Esophagus muscularis mucosa (tissue), 3 donors: ENCODE measurements around the gene PTS.

Source experiments
- CTCF ChIP-seq, 3 experiments: fragments of 200-600 bp in 2 of 3; fragments of 450-650 bp in 1 of 3; sonication (generic) in 2 of 3; IDR thresholded peaks; one replicate each; pipeline ENCODE4 v1.5.1; 2017 to 2019; ENCODE audit warnings: antibody characterized with exemption in 3 of 3, mild to moderate bottlenecking in 2 of 3, moderate library complexity in 1 of 3
- POLR2A ChIP-seq: fragments of 450-650 bp; IDR thresholded peaks from one replicate; pipeline ENCODE4 v1.6.1; 2017; ENCODE audit warnings: antibody characterized with exemption, moderate library complexity, mild to moderate bottlenecking, low read depth
- POLR2AphosphoS5 ChIP-seq, 2 donors: sonication (generic); formaldehyde crosslinking; IDR thresholded peaks; one replicate each; pipeline ENCODE4 v1.6.1; 2017; ENCODE audit warnings: antibody characterized with exemption in 2 of 2

GRCh38 chr11:112268406-112268805 is 42.2 kb downstream of the PTS start:
- no peak for TF ChIP-seq CTCF (IDR thresholded peaks at IDR 0.05)
- no peak for TF ChIP-seq POLR2A
- TF ChIP-seq POLR2AphosphoS5 (IDR thresholded peaks at IDR 0.05) = no peak
